HepG2 (cell line): ENCODE results near the gene MAN1B1. TPM values are rescaled to one million over a fixed set of nuclear protein-coding genes. Genes with fewer than 3 reads are reported as not detected.

ENCODE experiments used
- BRD4 ChIP-seq: sonication (generic); formaldehyde crosslinking; IDR thresholded peaks from 2 replicates; pipeline ENCODE4 v1.4.0; 2020; ENCODE audit warnings: missing genetic modification reagents
- MED8 ChIP-seq: sonication (generic); formaldehyde crosslinking; IDR thresholded peaks from 2 replicates; pipeline ENCODE4 v1.8.1; 2023; ENCODE audit warnings: mild to moderate bottlenecking, missing genetic modification reagents; ENCODE audit not compliant: insufficient replicate concordance
- NFKBIZ ChIP-seq: IDR thresholded peaks from 2 replicates; pipeline ENCODE4 v1.6.1; 2018; ENCODE audit warnings: missing genetic modification reagents, missing compliant biosample characterization
- NONO ChIP-seq, 2 experiments: fragments of 450-650 bp in 1 of 2; sonication (generic) in 1 of 2; formaldehyde crosslinking in 1 of 2; IDR thresholded peaks in 1 of 2; conservative IDR thresholded peaks in 1 of 2; 2 replicates each; pipeline versions ENCODE4 v1.6.1 to v1.8.0; 2017 to 2022; ENCODE audit warnings: mild to moderate bottlenecking in 1 of 2, missing genetic modification reagents in 1 of 2, moderate library complexity in 1 of 2
- SALL2 ChIP-seq: sonication (generic); formaldehyde crosslinking; IDR thresholded peaks from 2 replicates; pipeline ENCODE4 v1.8.1; 2023; ENCODE audit warnings: mild to moderate bottlenecking, missing genetic modification reagents, inconsistent platforms
- TEAD2 ChIP-seq: sonication (generic); formaldehyde crosslinking; IDR thresholded peaks from 2 replicates; pipeline ENCODE4 v1.9.0; 2021; ENCODE audit warnings: missing genetic modification reagents
- U2AF2 ChIP-seq: fragments of 200-400 bp; formaldehyde crosslinking; IDR thresholded peaks from 2 replicates; pipeline ENCODE4 v1.6.1; 2017; ENCODE audit warnings: low read depth, mild to moderate bottlenecking, low read length
- ZNF282 ChIP-seq: fragments of 450-650 bp; IDR thresholded peaks from 2 replicates; pipeline ENCODE4 v1.6.1; 2018; ENCODE audit not compliant: partially characterized antibody
- ZNF382 ChIP-seq: sonication (generic); formaldehyde crosslinking; IDR thresholded peaks from 2 replicates; pipeline ENCODE4 v1.5.0; 2020; ENCODE audit warnings: missing genetic modification reagents, mild to moderate bottlenecking, borderline replicate concordance
- ZNF569 ChIP-seq: sonication (generic); formaldehyde crosslinking; IDR thresholded peaks from 2 replicates; pipeline ENCODE4 v1.5.0; 2020; ENCODE audit warnings: mild to moderate bottlenecking, missing genetic modification reagents, moderate library complexity, borderline replicate concordance
- ZSCAN22 ChIP-seq: sonication (generic); formaldehyde crosslinking; IDR thresholded peaks from 2 replicates; pipeline ENCODE4 v1.4.0; 2020; ENCODE audit warnings: mild to moderate bottlenecking, missing genetic modification reagents
- polyA plus RNA-seq, 8 experiments: library from polyadenylated mRNA; depleted of rRNA in 3 of 8; stranded (reverse) in 7 of 8; unstranded in 1 of 8; fragments of >200 nt; fragmentation: Illumina TruSeq in 4 of 8; extraction: Trizol in 4 of 8; gene quantifications; 2 replicates each; pipeline versions ENCODE4 v1.2.1 to v1.2.3, GENCODE V29; 2011 to 2016; ENCODE audit warnings: low read depth in 4 of 8, missing spikeins in 1 of 8, mixed read lengths in 1 of 8; ENCODE audit not compliant: insufficient read depth in 1 of 8
- total RNA-seq, 5 experiments: library from RNA; depleted of rRNA; stranded (reverse); fragments of >200 nt; fragmentation: Illumina TruSeq; extraction: Trizol; gene quantifications; 2 replicates each; pipeline ENCODE4 v1.2.3, GENCODE V29; 2016; ENCODE audit warnings: low read depth in 1 of 5
- TF ChIP-seq, protein P1 (sequence below): sonication (generic); formaldehyde crosslinking; IDR thresholded peaks from one replicate; pipeline ENCODE4 v1.5.1; 2020; ENCODE audit warnings: mild to moderate bottlenecking, missing genetic modification reagents; ENCODE audit errors: not compliant biosample characterization
- TF ChIP-seq, protein P2 (sequence below): sonication (generic); formaldehyde crosslinking; IDR thresholded peaks from 2 replicates; pipeline ENCODE4 v1.4.0; 2020; ENCODE audit warnings: mild to moderate bottlenecking, missing genetic modification reagents
- TF ChIP-seq, protein P3 (sequence below): sonication (generic); formaldehyde crosslinking; IDR thresholded peaks from 2 replicates; pipeline ENCODE4 v1.9.0; 2021; ENCODE audit warnings: missing genetic modification reagents, borderline replicate concordance

MAN1B1 gene
- total and polyA plus RNA-seq, 2 of the 13 experiments (the other 11 are each of a cell fraction or from before 2014, with no cell fraction given), result 48.9 to 59.5 TPM

DNA sequence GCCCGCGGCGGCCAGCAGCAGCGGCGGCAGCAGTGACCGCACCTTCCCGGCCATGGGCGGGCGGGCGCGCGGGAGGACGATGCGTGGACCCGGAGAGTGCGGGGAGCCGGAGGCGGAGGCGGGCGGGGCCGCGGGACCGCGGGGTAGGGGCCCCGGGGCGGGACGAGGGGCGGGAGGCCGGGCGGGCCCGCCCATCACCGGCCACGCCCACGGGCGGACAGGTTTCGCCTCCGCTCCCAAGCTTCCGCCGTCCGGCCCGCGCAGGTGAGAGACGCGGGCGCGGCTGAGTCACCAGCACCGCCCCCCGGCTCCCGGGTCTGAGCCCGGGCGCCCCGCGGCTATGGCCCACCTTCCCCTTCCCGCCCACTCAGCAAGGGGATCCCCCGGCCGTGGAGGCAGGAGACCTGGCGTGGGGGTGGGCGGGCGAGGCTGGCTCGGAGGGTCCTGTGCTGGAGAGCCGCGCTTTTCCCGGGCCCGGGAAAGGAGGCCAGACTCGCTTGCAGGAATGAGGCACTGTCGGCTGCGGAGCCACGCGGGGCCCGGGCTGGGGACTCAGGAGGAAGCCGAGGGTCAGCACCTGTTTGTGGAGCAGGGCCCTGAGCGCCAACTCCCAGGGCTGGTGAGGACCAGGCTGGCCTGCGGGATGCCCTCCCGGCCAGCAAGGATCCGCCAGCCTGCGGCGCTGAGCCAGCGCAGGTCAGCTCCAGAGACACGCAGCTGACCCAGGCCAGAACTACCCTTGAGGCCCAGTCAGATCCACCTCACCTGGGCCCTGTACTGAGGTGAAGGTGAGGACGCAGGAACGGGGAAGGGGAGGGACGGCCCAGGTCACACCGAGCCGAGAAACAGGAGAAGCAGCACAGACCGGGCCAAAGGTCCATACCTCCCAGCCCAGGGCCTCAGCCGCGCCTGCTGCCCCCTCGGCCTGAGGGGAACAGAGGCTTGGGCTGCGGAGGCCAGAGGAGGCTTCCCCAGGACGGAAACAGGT lies 32.5 kb upstream of the MAN1B1 start, which contains the start of gene ENTPD2 (continued):
- TF ChIP-seq, protein P1, sequence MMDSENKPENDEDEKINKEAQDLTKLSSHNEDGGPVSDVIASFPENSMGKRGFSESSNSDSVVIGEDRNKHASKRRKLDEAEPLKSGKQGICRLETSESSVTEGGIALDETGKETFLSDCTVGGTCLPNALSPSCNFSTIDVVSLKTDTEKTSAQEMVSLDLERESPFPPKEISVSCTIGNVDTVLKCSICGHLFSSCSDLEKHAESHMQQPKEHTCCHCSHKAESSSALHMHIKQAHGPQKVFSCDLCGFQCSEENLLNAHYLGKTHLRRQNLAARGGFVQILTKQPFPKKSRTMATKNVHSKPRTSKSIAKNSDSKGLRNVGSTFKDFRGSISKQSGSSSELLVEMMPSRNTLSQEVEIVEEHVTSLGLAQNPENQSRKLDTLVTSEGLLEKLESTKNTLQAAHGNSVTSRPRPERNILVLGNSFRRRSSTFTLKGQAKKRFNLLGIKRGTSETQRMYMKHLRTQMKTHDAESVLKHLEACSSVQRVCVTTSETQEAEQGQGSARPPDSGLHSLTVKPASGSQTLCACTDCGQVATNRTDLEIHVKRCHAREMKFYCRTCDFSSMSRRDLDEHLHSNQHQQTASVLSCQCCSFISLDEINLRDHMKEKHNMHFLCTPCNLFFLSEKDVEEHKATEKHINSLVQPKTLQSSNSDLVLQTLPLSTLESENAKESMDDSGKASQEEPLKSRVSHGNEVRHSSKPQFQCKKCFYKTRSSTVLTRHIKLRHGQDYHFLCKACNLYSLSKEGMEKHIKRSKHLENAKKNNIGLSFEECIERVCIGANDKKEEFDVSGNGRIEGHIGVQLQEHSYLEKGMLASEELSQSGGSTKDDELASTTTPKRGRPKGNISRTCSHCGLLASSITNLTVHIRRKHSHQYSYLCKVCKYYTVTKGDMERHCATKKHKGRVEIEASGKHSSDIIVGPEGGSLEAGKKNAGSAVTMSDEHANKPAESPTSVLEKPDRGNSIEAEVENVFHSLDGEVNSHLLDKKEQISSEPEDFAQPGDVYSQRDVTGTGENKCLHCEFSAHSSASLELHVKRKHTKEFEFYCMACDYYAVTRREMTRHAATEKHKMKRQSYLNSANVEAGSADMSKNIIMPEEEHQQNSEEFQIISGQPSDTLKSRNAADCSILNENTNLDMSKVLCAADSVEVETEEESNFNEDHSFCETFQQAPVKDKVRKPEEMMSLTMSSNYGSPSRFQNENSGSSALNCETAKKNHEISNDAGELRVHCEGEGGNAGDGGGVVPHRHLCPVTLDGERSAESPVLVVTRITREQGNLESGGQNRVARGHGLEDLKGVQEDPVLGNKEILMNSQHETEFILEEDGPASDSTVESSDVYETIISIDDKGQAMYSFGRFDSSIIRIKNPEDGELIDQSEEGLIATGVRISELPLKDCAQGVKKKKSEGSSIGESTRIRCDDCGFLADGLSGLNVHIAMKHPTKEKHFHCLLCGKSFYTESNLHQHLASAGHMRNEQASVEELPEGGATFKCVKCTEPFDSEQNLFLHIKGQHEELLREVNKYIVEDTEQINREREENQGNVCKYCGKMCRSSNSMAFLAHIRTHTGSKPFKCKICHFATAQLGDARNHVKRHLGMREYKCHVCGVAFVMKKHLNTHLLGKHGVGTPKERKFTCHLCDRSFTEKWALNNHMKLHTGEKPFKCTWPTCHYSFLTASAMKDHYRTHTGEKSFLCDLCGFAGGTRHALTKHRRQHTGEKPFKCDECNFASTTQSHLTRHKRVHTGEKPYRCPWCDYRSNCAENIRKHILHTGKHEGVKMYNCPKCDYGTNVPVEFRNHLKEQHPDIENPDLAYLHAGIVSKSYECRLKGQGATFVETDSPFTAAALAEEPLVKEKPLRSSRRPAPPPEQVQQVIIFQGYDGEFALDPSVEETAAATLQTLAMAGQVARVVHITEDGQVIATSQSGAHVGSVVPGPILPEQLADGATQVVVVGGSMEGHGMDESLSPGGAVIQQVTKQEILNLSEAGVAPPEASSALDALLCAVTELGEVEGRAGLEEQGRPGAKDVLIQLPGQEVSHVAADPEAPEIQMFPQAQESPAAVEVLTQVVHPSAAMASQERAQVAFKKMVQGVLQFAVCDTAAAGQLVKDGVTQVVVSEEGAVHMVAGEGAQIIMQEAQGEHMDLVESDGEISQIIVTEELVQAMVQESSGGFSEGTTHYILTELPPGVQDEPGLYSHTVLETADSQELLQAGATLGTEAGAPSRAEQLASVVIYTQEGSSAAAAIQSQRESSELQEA (CRISPR knock-in tag), result no peak
- no peak for TF ChIP-seq NONO (IDR thresholded peaks at IDR 0.05)
- TF ChIP-seq NONO (CRISPR knock-in tag; conservative IDR thresholded peaks at IDR 0.05), result no peak; the same call in 1 of the 2 replicates
- no peak for TF ChIP-seq ZNF569 (CRISPR knock-in tag)
- TF ChIP-seq, protein P2, sequence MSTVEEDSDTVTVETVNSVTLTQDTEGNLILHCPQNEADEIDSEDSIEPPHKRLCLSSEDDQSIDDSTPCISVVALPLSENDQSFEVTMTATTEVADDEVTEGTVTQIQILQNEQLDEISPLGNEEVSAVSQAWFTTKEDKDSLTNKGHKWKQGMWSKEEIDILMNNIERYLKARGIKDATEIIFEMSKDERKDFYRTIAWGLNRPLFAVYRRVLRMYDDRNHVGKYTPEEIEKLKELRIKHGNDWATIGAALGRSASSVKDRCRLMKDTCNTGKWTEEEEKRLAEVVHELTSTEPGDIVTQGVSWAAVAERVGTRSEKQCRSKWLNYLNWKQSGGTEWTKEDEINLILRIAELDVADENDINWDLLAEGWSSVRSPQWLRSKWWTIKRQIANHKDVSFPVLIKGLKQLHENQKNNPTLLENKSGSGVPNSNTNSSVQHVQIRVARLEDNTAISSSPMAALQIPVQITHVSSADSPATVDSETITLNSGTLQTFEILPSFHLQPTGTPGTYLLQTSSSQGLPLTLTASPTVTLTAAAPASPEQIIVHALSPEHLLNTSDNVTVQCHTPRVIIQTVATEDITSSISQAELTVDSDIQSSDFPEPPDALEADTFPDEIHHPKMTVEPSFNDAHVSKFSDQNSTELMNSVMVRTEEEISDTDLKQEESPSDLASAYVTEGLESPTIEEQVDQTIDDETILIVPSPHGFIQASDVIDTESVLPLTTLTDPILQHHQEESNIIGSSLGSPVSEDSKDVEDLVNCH, result no peak
- no peak for TF ChIP-seq ZNF282
- no peak for TF ChIP-seq NFKBIZ (CRISPR knock-in tag)
- no peak; the same call in none of the 2 replicates for TF ChIP-seq BRD4
- no peak for TF ChIP-seq ZSCAN22
- no peak for TF ChIP-seq MED8
- no peak for TF ChIP-seq ZNF382
- no peak for TF ChIP-seq TEAD2
- TF ChIP-seq, protein P3, sequence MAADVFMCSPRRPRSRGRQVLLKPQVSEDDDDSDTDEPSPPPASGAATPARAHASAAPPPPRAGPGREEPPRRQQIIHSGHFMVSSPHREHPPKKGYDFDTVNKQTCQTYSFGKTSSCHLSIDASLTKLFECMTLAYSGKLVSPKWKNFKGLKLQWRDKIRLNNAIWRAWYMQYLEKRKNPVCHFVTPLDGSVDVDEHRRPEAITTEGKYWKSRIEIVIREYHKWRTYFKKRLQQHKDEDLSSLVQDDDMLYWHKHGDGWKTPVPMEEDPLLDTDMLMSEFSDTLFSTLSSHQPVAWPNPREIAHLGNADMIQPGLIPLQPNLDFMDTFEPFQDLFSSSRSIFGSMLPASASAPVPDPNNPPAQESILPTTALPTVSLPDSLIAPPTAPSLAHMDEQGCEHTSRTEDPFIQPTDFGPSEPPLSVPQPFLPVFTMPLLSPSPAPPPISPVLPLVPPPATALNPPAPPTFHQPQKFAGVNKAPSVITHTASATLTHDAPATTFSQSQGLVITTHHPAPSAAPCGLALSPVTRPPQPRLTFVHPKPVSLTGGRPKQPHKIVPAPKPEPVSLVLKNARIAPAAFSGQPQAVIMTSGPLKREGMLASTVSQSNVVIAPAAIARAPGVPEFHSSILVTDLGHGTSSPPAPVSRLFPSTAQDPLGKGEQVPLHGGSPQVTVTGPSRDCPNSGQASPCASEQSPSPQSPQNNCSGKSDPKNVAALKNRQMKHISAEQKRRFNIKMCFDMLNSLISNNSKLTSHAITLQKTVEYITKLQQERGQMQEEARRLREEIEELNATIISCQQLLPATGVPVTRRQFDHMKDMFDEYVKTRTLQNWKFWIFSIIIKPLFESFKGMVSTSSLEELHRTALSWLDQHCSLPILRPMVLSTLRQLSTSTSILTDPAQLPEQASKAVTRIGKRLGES (CRISPR knock-in tag), result 0 out of 2 replicates have a peak, but pooled peaks have one; percentile 33
- TF ChIP-seq U2AF2, result no peak
- TF ChIP-seq SALL2 (CRISPR knock-in tag), result 0 out of 2 replicates have a peak, but pooled peaks have one; percentile 46
